ENCODE data around the gene PLAAT5.

GRCh38 chr11:63459586-63459985 is 31.4 kb downstream of the PLAAT5 start:
- no peak for TF ChIP-seq JUNB (IDR thresholded peaks at IDR 0.05)
- no peak for TF ChIP-seq JUN (IDR thresholded peaks at IDR 0.05)
- no peak for TF ChIP-seq POLR2A (IDR thresholded peaks at IDR 0.05; ENCODE audit: low read length)
- TF ChIP-seq MAX (IDR thresholded peaks at IDR 0.05): no peak
- no peak for TF ChIP-seq CTCF (IDR thresholded peaks at IDR 0.05)
- no peak for TF ChIP-seq EP300 (IDR thresholded peaks at IDR 0.05)
- TF ChIP-seq PHF8 (IDR thresholded peaks at IDR 0.05; ENCODE audit: borderline replicate concordance, low read depth): no peak
- no peak for TF ChIP-seq RCOR1 (IDR thresholded peaks at IDR 0.05; ENCODE audit: low read depth, low read length)
- TF ChIP-seq USF2 (IDR thresholded peaks at IDR 0.05): no peak
- TF ChIP-seq BHLHE40 (IDR thresholded peaks at IDR 0.05; ENCODE audit: low read depth, low read length): no peak

All from A549 (cell line).